HG03442 (cell line): ENCODE data around the gene PARD6B.

Experiments
- ATAC-seq: cut with Tn5 transposase; IDR thresholded peaks from one replicate; pipeline ENCODE4 v1.9.1; 2021; ENCODE audit warnings: mild to moderate bottlenecking, moderate library complexity; ENCODE audit not compliant: unreplicated experiment

The PARD6B gene

DNA sequence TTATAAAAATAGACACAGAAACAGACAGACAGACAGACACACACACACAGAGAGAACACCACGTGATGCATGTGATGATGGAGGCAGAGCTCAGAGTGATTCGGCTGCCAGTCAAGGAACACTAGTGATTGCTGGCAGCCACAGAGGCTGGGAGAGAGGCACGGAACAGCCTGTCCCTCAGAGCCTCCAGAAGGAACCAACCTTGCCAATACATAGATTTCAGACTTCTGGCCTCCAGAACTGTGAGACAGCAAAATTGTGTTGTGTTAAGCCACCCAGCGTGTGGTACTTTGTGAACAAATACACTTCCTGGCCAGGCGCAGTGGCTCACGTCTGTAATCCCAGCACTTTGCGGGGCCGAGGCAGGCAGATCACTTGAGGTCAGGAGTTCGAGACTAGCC, 9.5 kb upstream of the PARD6B start:
- no peak for ATAC-seq

DNA sequence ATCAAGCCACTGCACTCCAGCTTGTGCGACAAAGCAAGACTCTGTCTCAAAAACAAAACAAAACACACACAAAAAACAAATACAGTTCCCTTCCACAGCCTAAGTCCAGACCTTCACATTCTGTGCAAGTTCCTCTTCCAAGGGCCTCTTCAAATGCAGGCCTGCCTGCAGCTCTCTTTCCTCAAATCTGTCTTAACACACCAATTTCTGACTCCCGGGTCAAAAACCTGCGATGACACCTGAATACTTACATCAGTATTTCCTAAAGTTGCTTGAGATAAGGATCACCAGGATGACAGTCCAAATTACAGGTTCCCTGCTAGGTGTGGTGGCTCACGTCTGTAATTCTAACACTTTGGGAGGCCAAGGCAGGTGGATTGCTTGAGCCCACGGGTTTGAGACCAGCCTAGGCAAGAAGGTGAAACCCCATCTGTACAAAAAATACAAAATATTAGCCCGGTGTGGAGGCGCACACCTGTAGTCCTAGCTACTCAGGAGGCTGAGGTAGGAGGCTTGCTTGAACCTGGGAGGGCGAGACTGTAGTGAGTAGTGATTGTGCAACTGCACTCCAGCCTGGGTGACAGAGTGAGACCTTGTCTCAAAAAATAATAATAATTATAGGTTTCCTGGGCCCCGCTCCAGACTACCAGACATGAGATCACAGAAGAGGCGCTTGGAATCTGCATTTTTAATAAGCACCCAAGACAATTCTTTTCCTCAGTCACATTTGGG, 8.8 kb upstream of the PARD6B start:
- no peak for ATAC-seq

DNA sequence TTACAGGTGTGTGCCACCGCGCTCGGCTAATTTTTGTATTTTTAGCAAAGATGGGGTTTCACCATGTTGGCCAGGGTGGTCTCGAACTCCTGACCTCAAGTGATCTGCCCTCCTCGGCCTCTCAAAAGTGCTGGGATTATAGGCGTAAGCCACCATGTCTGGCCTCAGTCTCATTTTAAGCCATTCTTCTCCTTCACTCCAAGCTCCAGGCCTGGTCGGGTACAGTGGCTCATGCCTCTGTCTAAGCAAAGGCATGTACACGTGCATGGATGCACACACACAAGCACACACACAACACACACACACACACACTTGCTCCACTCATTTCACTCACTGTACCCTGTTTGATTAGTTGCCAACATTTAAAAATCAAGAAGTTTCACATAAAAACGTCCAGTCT, 7.7 kb upstream of the PARD6B start:
- no peak for ATAC-seq

DNA sequence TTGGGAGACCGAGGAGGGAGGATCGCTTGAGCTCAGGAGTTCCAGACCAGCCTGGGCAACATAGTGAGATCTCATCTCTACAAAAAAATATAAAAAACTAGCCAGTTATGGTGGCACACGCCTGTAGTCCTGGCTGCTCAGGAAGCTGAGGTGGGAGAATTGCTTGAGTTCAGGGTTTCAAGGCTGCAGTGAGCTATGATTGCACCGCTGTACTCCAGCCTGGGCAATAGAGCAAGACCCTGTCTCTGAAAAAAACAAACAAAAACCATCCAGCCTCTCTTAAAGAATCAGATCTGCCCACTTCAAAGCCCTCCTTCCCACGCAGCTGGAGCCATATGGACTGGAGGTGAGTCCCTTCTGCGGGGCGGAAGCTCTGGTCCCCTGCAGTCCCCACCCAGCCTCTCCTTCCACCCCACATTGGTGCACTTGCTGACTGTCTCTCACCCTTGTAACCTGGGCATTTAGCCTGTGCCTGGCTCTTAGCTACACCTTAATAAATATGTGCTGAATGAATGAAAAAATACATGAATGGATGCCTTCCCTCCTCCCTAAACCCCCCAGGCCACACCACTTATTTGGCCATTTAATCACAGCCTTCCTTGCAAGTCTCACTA, 7.2 kb upstream of the PARD6B start:
- no peak for ATAC-seq

DNA sequence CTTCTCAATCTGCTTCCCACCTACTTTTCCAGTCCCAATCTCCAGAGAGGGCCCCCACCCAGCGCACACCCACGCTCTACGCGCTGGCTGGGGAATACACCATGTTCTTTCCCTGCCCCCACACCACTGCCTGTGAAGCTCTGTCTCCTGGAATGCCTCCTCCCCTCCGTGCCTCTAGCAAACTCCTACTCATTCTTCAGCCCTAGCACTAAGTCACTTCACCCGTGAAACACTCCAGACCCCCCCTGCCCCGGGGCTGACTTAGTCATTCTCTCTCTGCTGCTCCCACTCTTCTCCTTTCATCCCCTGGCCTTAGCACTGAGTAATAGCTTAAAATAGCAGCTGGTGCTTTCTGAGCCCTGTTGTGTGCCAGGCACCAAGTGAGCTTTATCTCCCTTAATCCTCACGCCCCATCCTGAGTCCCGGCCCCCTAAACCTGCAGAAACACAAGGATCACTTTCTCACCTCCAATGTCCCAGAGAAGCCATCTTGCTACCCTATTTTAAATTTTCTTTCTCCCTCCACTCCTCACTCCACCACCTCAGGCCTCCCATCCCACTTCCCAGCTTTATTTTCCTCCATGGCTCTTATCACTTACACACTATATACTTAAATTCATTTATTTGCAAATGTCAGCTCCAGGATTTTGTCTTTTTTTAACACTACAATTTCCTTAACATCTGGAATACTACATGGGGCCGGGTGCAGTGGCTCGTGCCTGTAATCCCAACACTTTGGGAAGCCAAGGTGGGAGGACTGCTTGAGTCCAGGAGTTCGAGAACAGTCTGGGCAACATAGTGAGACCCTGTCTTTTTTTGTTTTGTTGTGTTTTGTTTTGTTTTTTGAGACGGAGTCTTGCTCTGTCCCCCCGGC, 6.3 kb upstream of the PARD6B start:
- ATAC-seq = no peak

DNA sequence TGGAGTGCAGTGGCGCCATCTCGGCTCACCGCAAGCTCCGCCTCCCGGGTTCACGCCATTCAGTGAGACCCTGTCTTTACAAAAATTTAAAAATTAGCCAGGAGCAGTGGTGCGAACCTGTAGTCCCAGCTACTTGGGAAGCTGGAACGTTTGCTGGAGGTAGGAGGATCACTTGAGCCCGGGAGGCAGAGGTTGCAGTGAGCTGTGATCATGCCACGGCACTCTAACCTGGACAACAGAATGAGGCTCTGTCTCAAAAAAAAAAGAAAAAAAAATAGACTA, 5.7 kb upstream of the PARD6B start:
- ATAC-seq = no peak

DNA sequence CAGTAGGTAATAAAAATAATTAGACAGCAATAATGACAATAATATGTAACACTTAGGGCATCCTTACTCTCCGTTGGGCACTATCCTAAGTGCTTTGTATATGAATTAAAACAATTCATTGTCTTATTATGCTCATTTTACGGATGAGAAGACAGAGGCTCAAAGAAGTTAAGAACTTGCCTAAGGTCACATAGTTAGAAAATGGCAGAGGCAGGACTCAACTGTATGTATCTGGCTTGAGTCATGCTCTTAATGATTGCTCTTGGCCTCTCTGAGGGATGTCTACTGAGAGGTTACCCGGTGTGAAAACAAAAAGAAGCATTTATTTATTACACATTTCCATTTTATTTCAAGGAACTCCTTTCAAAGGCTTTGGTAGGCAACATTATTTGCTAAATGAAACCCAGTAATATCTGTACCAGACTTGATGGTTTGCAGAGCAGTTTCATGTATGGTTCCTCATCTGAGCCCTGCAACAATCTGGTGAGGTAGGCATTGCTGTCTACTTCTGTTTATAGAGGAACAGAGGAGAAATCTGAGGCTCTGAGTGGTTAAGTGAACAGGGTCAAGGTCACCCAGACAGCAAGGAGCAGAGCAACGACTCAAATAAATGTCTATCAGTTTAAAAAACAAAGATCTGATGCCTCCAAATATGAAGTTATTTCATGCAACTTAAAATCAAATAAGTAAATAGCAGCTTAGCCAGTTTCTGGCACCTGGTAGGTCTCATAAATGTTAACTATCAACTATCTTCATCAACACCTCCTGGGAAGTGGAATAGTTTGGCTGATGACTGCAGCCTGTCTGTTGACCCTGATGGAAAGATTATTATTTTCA, 4.2 kb upstream of the PARD6B start:
- no peak for ATAC-seq

DNA sequence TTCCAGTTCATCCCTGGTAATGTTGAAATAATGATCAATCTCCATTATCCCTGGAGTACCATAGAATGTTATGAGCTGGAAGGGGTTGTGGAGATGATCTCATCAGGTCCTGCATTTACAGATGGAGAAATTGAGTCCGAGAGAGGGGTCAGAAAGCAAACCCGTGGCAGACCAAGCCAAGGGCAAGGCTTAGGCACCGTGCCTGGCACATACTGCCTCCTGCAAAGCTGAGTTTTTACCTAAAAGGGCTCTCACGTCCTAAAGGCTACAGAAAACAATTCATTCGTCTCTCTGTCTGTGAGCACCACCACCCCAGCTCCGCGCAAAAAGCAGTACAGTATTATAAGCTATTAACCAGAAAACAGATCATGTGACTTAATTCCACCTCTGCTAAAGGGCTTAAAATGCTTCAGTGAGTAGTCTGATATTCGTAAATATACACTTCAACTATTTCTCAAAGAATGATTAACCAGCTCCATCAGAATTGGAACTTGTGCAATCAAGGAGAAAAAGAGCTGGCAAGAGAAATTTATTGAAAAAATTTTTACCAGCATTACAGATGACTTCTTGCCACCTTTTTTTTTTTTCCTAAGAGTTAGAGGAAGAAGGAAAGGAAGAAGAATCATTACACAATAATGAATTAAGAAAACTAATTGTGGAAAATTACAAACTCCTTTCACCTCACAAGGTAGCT, 3.4 kb upstream of the PARD6B start:
- no peak for ATAC-seq

DNA sequence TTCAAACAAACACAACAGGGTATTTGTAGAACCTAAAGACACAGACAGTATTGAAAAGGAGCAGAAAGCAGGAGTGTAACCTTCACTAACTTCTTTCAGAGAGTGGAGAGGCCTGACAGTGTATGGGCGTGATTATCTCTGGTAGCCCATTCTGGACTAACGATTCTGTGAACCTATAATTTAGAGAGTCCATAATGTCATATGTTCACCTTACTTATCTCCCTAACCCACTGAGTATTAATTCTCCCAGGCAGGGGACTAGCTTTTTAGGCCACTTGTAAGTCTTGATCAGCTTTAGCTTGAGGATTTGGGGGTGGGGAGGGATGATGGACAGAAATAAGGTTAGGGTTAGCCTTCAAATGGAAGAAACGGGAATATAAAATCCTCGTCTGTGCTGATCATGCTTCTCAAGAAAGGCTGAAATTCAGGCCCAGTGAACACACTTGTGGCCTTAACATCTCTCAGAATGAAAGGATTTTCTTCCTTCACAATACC, 2.8 kb upstream of the PARD6B start:
- ATAC-seq = no peak

DNA sequence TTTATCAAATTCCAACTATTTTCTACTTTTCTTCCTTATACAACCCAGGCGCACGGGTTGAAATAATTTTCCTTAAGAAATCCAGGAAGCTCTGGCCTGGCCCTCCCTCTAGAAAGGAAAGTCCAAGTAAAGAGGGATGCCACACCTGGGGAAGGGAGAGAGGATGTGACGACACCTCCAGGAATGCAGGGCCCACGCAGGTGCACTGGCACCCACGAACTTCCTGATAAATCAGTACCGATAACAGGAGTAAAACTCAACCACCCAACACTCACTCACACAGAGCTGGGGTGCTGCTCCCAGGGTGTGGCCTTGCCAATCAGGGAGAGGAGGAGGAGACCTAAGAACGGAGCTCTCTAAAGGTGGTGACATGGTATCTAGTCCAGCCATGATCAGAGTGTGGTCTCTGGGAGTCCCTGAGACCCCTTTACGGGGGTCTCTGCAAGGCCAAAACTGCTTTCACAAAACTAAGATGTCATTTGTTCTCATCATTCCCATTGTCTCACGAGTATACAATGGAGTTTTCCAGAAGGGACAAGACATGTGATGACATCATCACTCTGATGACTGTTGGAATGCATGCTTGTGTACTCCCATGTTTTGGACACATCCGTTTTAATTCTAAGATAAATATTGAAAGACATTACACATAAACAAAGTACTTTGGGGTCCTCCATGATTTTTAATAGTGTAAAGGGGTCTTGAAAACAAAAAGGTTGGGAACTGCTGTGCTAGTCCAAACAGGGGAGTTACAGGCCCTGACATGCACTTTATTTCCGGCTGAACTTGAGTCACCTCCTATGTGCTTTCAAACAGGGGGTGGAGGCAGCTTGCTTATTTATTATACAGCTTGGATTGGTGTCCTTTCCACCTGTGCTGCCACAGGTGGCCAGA, 2.2 kb upstream of the PARD6B start:
- ATAC-seq = no peak

DNA sequence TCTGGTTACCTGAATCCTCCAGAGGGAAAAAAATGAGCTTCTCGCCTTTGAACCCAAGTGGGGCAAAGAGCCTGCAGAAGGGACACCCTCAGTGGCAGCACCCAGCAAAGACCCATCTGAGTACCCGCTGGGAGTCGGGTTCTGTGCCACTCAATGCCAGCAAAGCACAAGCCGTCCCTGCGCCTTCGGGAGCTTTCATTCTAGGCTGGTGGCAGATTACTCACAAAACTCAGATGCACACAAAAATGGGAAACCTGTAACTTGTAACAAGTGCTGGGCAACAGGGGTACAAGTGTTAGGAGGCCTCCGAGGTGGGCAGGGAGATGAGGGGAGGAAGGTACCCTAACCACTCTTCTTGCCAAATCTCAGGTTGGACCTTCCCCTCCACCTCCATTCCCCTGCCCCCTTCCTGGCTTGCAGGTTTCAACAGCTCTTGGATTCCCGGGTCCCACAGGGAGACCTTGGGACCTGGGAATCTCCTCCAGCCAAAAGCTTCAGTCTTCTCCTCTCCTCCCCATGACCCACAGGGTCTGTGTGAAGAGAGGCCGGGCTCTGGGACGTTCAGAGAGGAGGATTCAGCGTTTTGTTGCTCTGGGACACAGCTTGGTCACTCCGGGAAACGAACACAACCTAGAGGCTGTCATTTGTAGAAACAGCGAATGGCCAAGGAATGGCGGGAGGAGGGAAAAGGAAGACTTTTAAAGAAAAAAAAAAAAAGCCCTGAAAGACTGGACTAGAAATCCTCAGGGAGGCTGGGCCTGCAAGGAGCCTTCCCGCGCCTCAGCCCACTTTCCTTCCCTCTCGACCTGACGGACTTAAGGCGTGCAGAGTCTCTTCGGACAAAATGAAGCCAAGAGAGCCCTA, 1.2 kb upstream of the PARD6B start:
- ATAC-seq = no peak

DNA sequence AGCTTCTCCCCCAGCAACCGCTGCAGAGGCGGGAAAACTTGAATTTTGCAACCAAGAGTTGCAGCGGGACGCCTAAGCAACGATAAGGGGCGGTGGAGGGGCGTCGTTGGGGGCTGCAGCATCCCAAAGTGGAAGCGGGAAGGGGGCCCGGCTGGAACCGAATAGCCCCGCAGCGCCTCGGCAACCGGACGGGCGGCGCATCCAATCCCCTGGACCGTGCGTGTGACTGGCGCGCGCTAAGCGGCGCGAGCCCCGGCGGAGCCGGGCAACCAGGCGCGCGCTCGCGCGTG, 670 bp upstream of the PARD6B start:
- no peak for ATAC-seq

DNA sequence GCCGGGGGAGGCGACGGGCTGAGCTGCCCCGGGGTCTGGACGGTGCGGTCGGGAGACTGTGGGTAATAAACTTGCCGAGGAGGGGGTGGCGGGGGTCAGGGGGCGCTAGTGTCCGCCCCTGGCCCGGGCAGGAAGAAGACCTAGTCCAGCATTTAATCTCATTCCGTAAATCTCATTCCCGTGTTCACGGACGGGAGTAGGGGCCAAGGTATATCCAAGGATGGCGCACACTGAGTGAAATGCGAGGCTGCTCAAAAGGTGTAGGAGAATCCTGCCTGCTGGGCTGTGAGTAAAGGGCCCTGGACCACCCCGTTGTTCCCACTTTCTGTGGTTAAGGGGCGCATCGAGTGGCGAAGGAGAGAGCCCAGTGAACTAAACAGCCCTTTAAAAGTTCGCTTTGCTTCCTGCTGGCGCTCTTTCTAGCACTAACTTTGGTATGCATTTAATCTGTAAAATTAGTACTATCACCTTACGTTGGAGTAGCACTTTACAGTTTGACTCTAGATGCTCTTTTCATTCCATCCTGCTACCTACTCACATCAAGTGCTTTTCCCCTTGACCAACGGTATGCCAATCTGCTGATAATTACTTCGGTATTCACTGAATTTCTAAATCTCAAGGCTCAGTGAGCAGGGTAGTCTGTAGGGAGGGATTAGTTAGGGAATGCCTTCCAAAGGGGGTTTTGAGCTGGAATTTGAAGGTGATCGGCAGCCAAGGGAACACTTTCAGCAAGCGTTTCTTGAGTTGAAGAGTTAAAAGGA, 730 bp downstream of the PARD6B start:
- no peak for ATAC-seq

DNA sequence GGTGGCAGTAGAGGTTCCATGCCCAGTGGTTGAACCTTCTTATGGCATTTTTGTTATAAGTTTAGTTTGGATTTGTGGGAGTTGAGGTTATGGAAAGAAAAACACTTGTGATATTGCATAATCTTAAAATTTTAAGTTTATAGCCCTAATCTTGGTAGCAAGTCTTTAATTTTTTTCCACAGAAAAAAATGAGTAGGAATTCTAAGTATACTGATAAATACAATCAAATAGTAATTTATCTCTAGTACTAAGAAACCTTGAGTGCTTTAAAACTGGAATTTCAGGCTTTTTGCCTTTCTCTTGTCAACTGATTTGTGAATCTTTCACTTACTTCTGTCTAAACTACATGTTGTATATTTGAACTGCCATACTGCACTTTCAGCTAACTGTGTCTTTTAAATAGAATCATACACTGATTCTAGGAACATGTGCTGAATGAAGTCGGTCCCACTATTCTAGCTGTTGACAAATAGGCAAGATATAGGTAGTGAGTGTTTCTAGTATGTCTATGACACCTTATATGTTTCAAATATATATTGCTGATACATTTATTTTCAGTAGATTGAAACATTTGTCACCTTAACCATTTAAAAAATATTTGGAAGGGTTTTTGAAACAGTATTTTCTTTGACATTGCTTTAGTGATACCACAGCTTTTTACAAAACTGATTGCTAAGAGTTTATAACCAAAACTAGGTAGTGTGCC, 2.4 kb downstream of the PARD6B start:
- no peak for ATAC-seq

DNA sequence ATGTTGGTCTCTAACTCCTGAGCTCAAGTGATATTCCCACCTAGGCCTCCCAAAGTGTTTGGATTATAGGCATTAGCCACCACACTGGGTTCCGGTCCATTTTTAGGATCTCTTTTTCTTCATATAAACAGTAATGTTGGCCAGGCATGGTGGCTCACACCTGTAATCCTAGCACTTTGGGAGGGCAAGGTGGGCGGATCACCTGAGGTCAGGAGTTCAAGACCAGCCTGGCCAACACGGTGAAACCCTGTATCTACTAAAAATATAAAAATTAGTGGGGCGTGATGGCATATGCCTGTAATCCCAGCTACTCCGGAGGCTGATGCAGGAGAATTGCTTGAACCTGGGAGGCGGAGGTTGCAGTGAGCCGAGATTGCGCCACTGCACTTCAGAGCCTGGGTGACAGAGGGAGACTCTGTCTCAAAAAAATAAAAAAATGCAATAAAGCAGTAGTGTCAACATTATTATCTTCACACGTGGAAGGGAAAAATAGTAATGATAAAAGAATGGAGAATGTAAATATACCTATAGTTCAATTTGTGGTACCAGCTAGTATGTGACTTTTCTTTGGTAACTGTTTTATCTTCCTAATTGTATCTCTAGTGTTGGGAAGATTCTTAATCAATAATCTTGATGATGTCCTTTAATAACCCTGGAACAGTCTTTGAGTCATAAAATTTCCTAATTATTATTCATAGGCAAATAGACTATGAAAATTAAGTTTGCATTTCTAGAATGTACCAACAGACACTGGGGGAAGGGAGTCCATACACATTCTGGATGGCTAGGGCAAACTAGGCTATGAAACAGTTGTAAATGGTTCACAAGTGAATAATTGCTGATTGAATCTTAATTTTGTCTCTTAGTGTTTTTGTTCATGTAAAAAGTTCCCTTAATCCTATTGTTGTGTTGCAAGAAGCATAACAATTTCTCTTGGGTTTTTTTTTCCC, 3.6 kb downstream of the PARD6B start:
- no peak for ATAC-seq

DNA sequence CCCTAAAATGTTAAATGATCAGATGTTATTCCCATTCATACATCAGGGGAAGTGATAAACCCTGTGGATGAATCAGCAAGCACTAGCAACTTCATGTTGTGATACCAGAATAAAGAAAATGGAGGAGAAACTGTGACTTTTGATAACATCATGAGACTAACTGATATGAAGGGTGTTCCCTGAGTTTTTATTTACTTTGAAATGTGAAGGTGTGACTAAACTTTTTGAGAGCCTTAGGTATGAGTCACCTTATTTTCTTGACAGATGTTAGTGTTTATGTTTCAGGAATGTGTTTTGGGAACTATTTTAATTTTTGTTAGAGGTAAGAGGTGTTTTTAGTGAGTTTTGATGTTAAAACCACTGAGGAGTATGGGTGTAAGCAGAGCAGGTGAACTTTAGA, 4.4 kb downstream of the PARD6B start:
- no peak for ATAC-seq
